Endothelial cell (in vitro differentiated cells): Measurements from ENCODE around the gene SERPINB12. TPM values are rescaled to one million over a fixed set of nuclear protein-coding genes. Genes with fewer than 3 reads are reported as not detected.

Experiments used
- DNase-seq: peaks from one replicate; pipeline ENCODE4 v3.0.0; 2021; ENCODE audit warnings: low spot score
- H3K27ac Mint-ChIP-seq: one replicate; pipeline ENCODE4 v1.8.0; 2021; ENCODE audit warnings: mixed read lengths, inconsistent platforms; ENCODE audit not compliant: unreplicated experiment
- H3K27me3 Mint-ChIP-seq: one replicate; pipeline ENCODE4 v1.8.0; 2021; ENCODE audit warnings: mild to moderate bottlenecking, moderate library complexity, mixed read lengths, inconsistent platforms; ENCODE audit not compliant: unreplicated experiment
- H3K36me3 Mint-ChIP-seq: one replicate; pipeline ENCODE4 v1.8.0; 2021; ENCODE audit warnings: mild to moderate bottlenecking, low read depth, mixed read lengths, inconsistent platforms; ENCODE audit not compliant: unreplicated experiment
- H3K4me1 Mint-ChIP-seq: one replicate; pipeline ENCODE4 v1.8.0; 2021; ENCODE audit warnings: mild to moderate bottlenecking, mixed read lengths, inconsistent platforms; ENCODE audit not compliant: unreplicated experiment
- H3K4me3 Mint-ChIP-seq: one replicate; pipeline ENCODE4 v1.8.0; 2021; ENCODE audit warnings: mild to moderate bottlenecking, mixed read lengths, inconsistent platforms; ENCODE audit not compliant: unreplicated experiment
- H3K9me3 Mint-ChIP-seq: one replicate; pipeline ENCODE4 v1.8.0; 2021; ENCODE audit warnings: mixed read lengths, inconsistent platforms; ENCODE audit not compliant: unreplicated experiment
- CTCF ChIP-seq: fragments of 200-600 bp; sonication (generic); IDR thresholded peaks from one replicate; pipeline ENCODE4 v1.5.0; 2021; ENCODE audit warnings: antibody characterized with exemption; ENCODE audit not compliant: unreplicated experiment
- total RNA-seq: library from RNA; stranded (reverse); fragmentation: NEBNext Ultra II Directional; extraction: Animal tissue kit (Norgen Biotek cat#: 25700); gene quantifications from one replicate; pipeline ENCODE4 v1.2.1, GENCODE V29; 2021; ENCODE audit not compliant: unreplicated experiment

SERPINB12 gene
- total RNA-seq, 1 donor from 2014 or later = not detected

DNA sequence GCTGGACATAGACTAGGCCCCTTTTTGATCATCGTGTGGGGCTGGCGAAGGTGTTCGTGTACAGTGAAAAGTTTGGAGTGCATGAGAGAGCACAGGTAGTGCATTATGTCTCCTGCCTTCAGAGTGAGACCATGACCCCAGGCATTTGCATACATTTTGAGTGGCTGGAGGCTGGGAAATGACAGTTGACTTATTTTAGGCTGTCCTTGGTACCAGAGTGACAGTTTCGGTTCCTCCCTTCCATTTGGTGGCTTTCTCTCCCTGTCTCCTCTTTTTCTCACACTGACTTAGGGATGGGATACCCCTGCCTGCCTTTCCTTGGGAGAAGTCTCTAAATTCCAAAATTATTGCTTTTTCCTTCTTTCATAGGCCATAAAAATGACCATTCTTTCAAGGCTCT lies 20.1 kb downstream of the SERPINB12 start:
- H3K27ac Mint-ChIP-seq = no peak overlapping the region
- no peak for TF ChIP-seq CTCF
- no peaks in the 10 kb centered on the region for H3K9me3 Mint-ChIP-seq
- no peaks in the 10 kb centered on the region for H3K4me1 Mint-ChIP-seq
- no peaks in the 10 kb centered on the region for H3K36me3 Mint-ChIP-seq
- no peak for DNase-seq
- no peaks in the 10 kb centered on the region for H3K27me3 Mint-ChIP-seq
- H3K4me3 Mint-ChIP-seq = no peak overlapping the region

GRCh38 chr18:63564021-63564420 lies 21.9 kb downstream of the SERPINB12 start:
- Mint-ChIP-seq H3K36me3 (no peaks in the 10 kb centered on the region), H3K27ac (no peak overlapping the region), H3K4me1 (no peaks in the 10 kb centered on the region), H3K4me3 (no peak overlapping the region), H3K9me3 (no peaks in the 10 kb centered on the region), H3K27me3 (no peaks in the 10 kb centered on the region)
- DNase-seq = no peak
- no peak for TF ChIP-seq CTCF

DNA sequence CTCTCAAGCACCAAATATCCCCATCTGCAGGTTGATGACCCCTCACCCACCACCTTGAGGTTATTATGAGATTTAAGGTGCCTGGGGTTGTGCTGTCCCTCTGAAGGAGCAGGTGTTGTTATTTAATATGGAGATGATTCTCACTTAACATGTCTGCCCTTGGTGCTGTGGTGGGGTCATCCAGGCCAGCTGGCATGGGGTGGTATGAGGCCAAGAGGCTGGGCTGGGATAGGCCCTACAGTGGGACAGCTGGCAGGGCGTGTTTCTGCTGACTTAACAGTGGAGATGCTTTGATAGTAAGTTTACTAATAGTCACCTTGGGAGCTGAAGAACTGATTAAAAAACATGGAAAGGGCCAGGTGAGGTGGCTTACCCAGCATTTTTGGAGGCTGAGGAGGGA lies 22.4 kb downstream of the SERPINB12 start:
- H3K27ac Mint-ChIP-seq = no peak overlapping the region
- no peak overlapping the region for H3K4me3 Mint-ChIP-seq
- H3K27me3 Mint-ChIP-seq = no peaks in the 10 kb centered on the region
- no peaks in the 10 kb centered on the region for H3K36me3 Mint-ChIP-seq
- H3K9me3 Mint-ChIP-seq = no peaks in the 10 kb centered on the region
- no peak for DNase-seq
- no peak for TF ChIP-seq CTCF
- no peaks in the 10 kb centered on the region for H3K4me1 Mint-ChIP-seq

- Mint-ChIP-seq H3K27ac (no peak overlapping the region), H3K4me3 (no peak overlapping the region), H3K36me3 (no peaks in the 10 kb centered on the region), H3K4me1 (no peaks in the 10 kb centered on the region), H3K27me3 (no peaks in the 10 kb centered on the region), H3K9me3 (no peaks in the 10 kb centered on the region)
- no peak for DNase-seq
- TF ChIP-seq CTCF = no peak
Measured at GRCh38 chr18:63567276-63567675, 25.1 kb downstream of the SERPINB12 start.

DNA sequence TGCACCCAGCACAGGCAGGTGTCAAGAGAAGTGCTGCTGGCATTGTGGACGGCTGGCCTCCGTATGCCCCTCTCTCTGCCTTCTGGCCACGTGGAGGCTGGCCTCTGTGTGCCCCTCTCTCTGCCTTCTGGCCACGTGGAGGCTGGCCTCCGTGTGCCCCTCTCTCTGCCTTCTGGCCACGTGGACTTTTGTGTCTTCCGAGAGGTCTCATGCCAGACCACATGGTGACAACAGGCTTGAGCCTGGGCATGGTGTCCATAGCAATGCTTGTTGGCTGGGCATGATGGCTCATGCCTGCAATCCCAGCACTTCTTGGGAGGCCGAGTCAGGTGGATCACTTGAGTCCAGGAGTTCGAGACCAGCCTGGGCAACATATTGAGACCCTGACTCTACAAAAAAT lies 25.7 kb downstream of the SERPINB12 start:
- Mint-ChIP-seq H3K4me1 (no peaks in the 10 kb centered on the region), H3K27me3 (no peaks in the 10 kb centered on the region), H3K9me3 (no peaks in the 10 kb centered on the region), H3K4me3 (no peak overlapping the region), H3K27ac (no peak overlapping the region), H3K36me3 (no peaks in the 10 kb centered on the region)
- TF ChIP-seq CTCF = no peak
- DNase-seq = no peak
